Neural progenitor cell (in vitro differentiated cells): ENCODE results near the gene PLEKHA6.

ENCODE experiments used
- EZH2 ChIP-seq: fragments of 200-600 bp; sonication (generic); IDR thresholded peaks from 2 replicates; pipeline ENCODE4 v1.6.1; 2017; ENCODE audit warnings: antibody characterized with exemption, mild to moderate bottlenecking, moderate library complexity
- EZH2phosphoT487 ChIP-seq: fragments of 200-600 bp; sonication (generic); IDR thresholded peaks from 2 replicates; pipeline ENCODE4 v1.6.1; 2017; ENCODE audit warnings: antibody characterized with exemption
- TF ChIP-seq, protein P1 (sequence below): fragments of 200-600 bp; sonication (generic); IDR thresholded peaks from 2 replicates; pipeline ENCODE4 v1.5.1; 2017; ENCODE audit warnings: antibody characterized with exemption, mild to moderate bottlenecking

DNA sequence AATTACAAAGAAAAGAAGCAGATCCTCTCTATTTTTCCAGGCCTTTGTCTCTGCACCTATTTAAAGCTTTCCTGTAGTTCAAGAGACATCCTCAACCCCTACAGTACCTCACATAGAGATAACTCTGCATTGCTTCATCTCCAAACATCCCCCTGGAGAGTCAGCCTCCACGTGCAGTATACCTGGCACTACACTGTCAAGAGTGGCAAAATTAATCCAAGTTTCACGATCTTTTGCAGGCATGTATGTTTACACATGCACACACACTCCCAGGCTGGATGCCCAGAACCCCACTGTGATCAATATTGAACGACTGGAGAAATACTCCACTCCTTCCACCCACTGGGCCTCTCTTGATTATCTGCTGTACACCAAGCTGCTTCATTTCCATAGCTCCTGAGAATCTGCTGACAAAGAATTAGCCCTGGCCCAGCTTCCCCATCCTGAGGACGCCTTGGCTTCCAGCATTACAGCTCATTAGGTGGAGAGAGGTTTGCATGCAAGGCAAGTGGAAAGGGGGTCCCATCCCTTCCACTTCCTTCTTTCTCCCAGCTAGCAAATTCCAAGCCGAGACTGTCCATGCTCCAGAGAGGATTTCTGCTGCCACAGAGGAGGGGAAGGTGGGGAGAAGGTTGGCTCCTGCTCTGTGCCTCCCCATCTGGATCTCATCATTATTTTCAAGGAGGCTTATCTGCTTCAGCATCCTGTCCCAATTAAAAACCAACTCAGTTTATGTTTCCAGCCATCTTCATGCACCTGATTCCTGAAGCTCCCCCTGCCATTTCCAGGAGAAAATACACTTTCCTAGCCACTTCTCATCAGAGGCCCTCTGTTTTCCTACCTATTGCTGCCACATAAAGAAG lies 79.4 kb downstream of the PLEKHA6 start:
- TF ChIP-seq, protein P1, sequence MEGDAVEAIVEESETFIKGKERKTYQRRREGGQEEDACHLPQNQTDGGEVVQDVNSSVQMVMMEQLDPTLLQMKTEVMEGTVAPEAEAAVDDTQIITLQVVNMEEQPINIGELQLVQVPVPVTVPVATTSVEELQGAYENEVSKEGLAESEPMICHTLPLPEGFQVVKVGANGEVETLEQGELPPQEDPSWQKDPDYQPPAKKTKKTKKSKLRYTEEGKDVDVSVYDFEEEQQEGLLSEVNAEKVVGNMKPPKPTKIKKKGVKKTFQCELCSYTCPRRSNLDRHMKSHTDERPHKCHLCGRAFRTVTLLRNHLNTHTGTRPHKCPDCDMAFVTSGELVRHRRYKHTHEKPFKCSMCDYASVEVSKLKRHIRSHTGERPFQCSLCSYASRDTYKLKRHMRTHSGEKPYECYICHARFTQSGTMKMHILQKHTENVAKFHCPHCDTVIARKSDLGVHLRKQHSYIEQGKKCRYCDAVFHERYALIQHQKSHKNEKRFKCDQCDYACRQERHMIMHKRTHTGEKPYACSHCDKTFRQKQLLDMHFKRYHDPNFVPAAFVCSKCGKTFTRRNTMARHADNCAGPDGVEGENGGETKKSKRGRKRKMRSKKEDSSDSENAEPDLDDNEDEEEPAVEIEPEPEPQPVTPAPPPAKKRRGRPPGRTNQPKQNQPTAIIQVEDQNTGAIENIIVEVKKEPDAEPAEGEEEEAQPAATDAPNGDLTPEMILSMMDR, result no peak
- TF ChIP-seq EZH2 (no peak), EZH2phosphoT487 (no peak)
